Spleen (tissue), 13 donors: Measurements from ENCODE around the gene FSTL3. TPM values are rescaled to one million over a fixed set of nuclear protein-coding genes. Genes with fewer than 3 reads are reported as not detected.
A peak's percentile ranks its signal among the peaks of the same experiment; 100 is the strongest.
"Not testable (repeated sequence)": the region's sequence is repeated elsewhere in the genome, so short reads cannot be mapped to it uniquely, and the experiment has no call there.

Experiments used
- DNase-seq: peaks from one replicate; pipeline ENCODE4 v3.0.0-alpha.2; 2020
- H3K27ac ChIP-seq, 8 donors: fragments of 200-600 bp; sonication (generic) in 7 of 8; 1 replicate in 4 of 8; 2 replicates in 4 of 8; pipeline versions ENCODE4 v1.5.0 to v1.8.0; 2016 to 2021; ENCODE audit warnings: inconsistent platforms in 4 of 8, mild to moderate bottlenecking in 4 of 8, moderate library complexity in 1 of 8
- H3K27me3 ChIP-seq, 7 donors: fragments of 200-600 bp; sonication (generic) in 6 of 7; replicated peaks in 1 of 7; 1 replicate in 4 of 7; 2 replicates in 3 of 7; pipeline versions ENCODE4 v1.5.0 to v1.8.0; 2016 to 2021; ENCODE audit warnings: inconsistent platforms in 3 of 7, mild to moderate bottlenecking in 1 of 7
- H3K36me3 ChIP-seq, 6 donors: fragments of 200-600 bp; sonication (generic) in 5 of 6; 1 replicate in 4 of 6; 2 replicates in 2 of 6; pipeline versions ENCODE4 v1.5.0 to v1.8.0; 2016 to 2021; ENCODE audit warnings: inconsistent platforms in 2 of 6
- H3K4me1 ChIP-seq, 6 donors: fragments of 200-600 bp; sonication (generic) in 5 of 6; 1 replicate in 3 of 6; 2 replicates in 3 of 6; pipeline versions ENCODE4 v1.5.0 to v1.8.0; 2016 to 2021; ENCODE audit warnings: inconsistent platforms in 3 of 6
- H3K4me3 ChIP-seq, 8 donors: fragments of 200-600 bp; sonication (generic) in 7 of 8; 1 replicate in 4 of 8; 2 replicates in 4 of 8; pipeline versions ENCODE4 v1.5.0 to v1.8.0; 2016 to 2021; ENCODE audit warnings: inconsistent platforms in 4 of 8, mild to moderate bottlenecking in 4 of 8, moderate library complexity in 2 of 8
- H3K9me3 ChIP-seq, 8 donors: fragments of 200-600 bp; sonication (generic) in 7 of 8; 1 replicate in 4 of 8; 2 replicates in 4 of 8; pipeline versions ENCODE4 v1.5.0 to v1.8.0; 2016 to 2021; ENCODE audit warnings: inconsistent platforms in 4 of 8
- POLR2A ChIP-seq, 3 donors: fragments of 450-650 bp; IDR thresholded peaks; one replicate each; pipeline ENCODE4 v1.5.1; 2017; ENCODE audit warnings: antibody characterized with exemption in 3 of 3, mild to moderate bottlenecking in 1 of 3
- POLR2AphosphoS5 ChIP-seq, 3 donors: sonication (generic); formaldehyde crosslinking; IDR thresholded peaks; one replicate each; pipeline ENCODE4 v1.5.1; 2017; ENCODE audit warnings: antibody characterized with exemption in 3 of 3
- WGBS, 5 donors: extraction: QIAGEN DNeasy Blood & Tissue Kit in 3 of 5; methylation state at CpG; one replicate each; pipeline versions ENCODE4 v1.1.5 to v1.1.7; 2013 to 2018; 5-methylcytosine and 5-hydroxymethylcytosine counted together
- intact Hi-C: fragments of 100-400 bp; cut with DNase I; formaldehyde crosslinking; loops from one replicate; pipeline ENCODE4 v1.15.0; 2023; ENCODE audit warnings: low total_unique reads
- long read RNA-seq, 2 donors: transcript quantifications; one replicate each; lab custom pipeline, GENCODE V29; 2026
- polyA plus RNA-seq, 3 donors: library from polyadenylated mRNA; stranded (reverse); fragments of 200-250 nt; gene quantifications; one replicate each; pipeline ENCODE4 v1.2.1, GENCODE V29; 2013
- total RNA-seq, 7 donors: library from RNA; depleted of rRNA in 3 of 7; stranded (reverse); fragments of >200 nt in 3 of 7; fragmentation: NEBNext Ultra II Directional in 4 of 7; extraction: Animal tissue kit (Norgen Biotek cat#: 25700) in 4 of 7; gene quantifications; one replicate each; pipeline versions ENCODE4 v1.1.0 to v1.2.1, GENCODE V29; 2016 to 2021
- TF ChIP-seq, protein P1 (sequence below), 11 experiments: fragments of 200-600 bp in 7 of 11; fragments of 450-650 bp in 4 of 11; sonication (generic) in 4 of 11; IDR thresholded peaks in 8 of 11; conservative IDR thresholded peaks in 3 of 11; 1 replicate in 7 of 11; 2 replicates in 4 of 11; pipeline versions ENCODE4 v1.4.0 to v1.8.0; 2016 to 2021; ENCODE audit warnings: antibody characterized with exemption in 11 of 11, inconsistent platforms in 4 of 11, mild to moderate bottlenecking in 1 of 11
- donor health status: healthy with polysubstance abuse.
- donor health status: DM: no; HTN: no; CAD: no; lungs with moderate emphysema.
- donor health status: DM: no; HTN: no; CAD: no.
- donor health status: Bipolar disorder and iron deficiency.
- donor health status: healthy.
- donor health status: DM: no; HTN: no; CAD: no.
- donor health status: DM: yes; HTN: yes; CAD: no.

The FSTL3 gene
- total RNA-seq (10 to 100 TPM; 11.5 to 43.4 (median 16.6) TPM), polyA plus RNA-seq (10 to 100 TPM in 2 of 3 donors, 1 to 10 TPM in 1; 5.6 to 31.2 (median 10.9) TPM)
- long read RNA-seq, donor 1, partial matches to known transcripts, result 0 of 1 reads
- long read RNA-seq, donor 1, other reads (novel, unspliced or antisense), result 0 of 1 reads
- long read RNA-seq, donor 2, partial matches to known transcripts, result 5 of 7 reads
- long read RNA-seq, donor 2, other reads (novel, unspliced or antisense), result 0 of 7 reads

DNA sequence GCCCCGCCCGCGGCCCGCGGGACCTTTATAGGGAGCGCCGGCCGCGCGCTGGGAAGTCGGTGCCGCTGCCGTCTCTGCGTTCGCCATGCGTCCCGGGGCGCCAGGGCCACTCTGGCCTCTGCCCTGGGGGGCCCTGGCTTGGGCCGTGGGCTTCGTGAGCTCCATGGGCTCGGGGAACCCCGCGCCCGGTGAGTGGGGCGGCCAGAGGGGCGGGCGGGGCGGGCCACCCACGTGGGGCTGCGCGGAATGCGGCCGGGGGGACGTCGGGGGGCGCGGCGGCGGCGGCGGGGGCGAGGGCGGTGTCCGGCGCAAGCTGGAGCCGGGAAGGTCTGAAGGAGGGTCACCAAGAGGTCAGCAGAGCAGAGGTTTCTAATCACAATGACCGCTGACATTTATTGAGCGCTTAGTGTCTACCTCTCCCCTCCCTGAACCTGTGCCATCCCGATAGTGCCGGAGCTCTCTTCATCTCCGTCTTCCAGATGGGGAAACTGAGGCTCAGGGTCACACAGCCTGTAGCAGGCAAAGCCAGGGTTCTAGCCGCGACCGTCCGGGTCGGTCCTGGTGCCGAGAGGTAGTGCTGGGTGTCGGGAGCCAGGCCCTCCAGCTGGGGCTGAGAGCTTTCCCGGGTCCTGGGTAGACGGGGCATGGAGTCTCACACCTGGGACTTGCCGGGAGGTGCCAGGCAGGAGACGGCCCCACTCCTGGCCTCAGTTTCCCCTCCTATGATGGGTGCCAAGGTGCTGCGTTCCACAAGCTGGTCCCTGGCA lies at the start of gene FSTL3:
Gene FSTL3, plus strand, starts transcription at position 54 of the 767 bp plus-strand sequence. Its CDS starts 32 bp downstream, at position 86.
- Histone ChIP-seq H3K27me3 (peaks cover 0 to 50% (median 26%) of the 10 kb centered on the region in 7 donors), H3K9me3 (no peaks in the 10 kb centered on the region), H3K4me3 (peak within 1 kb of the TSS in 5 of 8 donors; percentile 6 to 58 (median 33)), H3K27ac (peak within 1 kb of the TSS in 5 of 8 donors; percentile 26 to 69 (median 56)), H3K4me1 (peaks cover 5 to 84% (median 52%) of the 10 kb centered on the region in 6 donors), H3K36me3 (no peaks in the 10 kb centered on the region)
- no peak for DNase-seq
- WGBS, 5 donors, result 10 to 32% (median 14%) methylated on average over 13 to 63 of the region's 63 CpGs
- intact Hi-C loops, result no loop called here
- TF ChIP-seq, protein P1, sequence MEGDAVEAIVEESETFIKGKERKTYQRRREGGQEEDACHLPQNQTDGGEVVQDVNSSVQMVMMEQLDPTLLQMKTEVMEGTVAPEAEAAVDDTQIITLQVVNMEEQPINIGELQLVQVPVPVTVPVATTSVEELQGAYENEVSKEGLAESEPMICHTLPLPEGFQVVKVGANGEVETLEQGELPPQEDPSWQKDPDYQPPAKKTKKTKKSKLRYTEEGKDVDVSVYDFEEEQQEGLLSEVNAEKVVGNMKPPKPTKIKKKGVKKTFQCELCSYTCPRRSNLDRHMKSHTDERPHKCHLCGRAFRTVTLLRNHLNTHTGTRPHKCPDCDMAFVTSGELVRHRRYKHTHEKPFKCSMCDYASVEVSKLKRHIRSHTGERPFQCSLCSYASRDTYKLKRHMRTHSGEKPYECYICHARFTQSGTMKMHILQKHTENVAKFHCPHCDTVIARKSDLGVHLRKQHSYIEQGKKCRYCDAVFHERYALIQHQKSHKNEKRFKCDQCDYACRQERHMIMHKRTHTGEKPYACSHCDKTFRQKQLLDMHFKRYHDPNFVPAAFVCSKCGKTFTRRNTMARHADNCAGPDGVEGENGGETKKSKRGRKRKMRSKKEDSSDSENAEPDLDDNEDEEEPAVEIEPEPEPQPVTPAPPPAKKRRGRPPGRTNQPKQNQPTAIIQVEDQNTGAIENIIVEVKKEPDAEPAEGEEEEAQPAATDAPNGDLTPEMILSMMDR (IDR thresholded peaks at IDR 0.05 in 8 of 11, conservative IDR thresholded peaks at IDR 0.05 in 3 of 11), result no peak
- peak in 2 of 3 donors; percentile 30 for TF ChIP-seq POLR2AphosphoS5 (IDR thresholded peaks at IDR 0.05)

DNA sequence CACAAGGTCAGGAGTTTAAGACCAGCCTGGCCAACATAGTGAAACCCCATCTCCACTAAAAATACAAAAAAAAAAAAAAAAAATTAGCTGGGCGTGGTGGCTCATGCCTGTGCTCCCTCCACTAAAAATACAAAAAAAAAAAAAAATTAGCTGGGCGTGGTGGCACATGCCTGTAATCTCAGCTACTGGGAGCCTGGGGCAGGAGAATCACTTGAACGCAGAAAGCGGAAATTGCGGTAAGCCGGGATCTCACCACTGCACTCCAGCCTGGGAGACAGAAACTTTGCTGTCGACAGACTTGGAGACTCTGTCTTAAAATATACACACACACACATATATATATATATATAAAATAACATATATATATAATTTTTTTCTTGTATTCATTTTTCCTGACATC lies 49.6 kb upstream of the FSTL3 start:
- Histone ChIP-seq H3K4me1 (peaks cover 0 to 26% (median 5%) of the 10 kb centered on the region in 6 donors), H3K36me3 (peaks cover 0 to 97% (median 57%) of the 10 kb centered on the region in 6 donors)
- H3K4me3 ChIP-seq, DNase-seq, H3K27me3 ChIP-seq, H3K27ac ChIP-seq, H3K9me3 ChIP-seq, intact Hi-C loops: not testable (repeated sequence)
- 94 to 97% (median 95%) methylated on average over 7 of the region's 7 CpGs for WGBS, 5 donors

DNA sequence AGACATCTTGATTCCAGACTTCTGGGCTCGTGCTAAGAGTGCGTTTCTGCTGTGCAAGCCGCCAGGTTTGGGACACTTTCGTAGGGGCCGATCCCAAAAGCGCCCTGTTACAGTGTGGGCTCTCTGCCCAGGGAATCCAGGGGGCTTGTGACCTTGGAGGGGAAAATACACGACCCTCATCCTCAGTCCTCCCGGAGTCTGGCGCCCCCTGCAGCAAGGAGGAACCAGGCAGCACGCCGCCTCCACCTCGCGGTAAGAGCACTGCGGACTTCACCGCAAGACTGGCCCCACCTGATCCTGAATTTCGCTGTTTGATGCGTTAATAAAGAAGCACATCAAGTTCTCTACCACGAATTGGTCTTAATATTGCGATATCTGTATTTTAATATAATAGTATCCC lies 48.0 kb upstream of the FSTL3 start:
- 87 to 92% (median 88%) methylated on average over 13 to 19 of the region's 19 CpGs for WGBS, 5 donors
- intact Hi-C loops, result no loop called here
- no peaks in the 10 kb centered on the region for H3K9me3 ChIP-seq
- no peaks in the 10 kb centered on the region for H3K27me3 ChIP-seq
- no peak for TF ChIP-seq POLR2AphosphoS5 (IDR thresholded peaks at IDR 0.05)
- TF ChIP-seq, protein P1 (IDR thresholded peaks at IDR 0.05 in 8 of 11, conservative IDR thresholded peaks at IDR 0.05 in 3 of 11), result peak in 4 of 11 experiments; percentile 14 to 40 (median 21)
- TF ChIP-seq POLR2A (IDR thresholded peaks at IDR 0.05), result no peak
- peaks cover 0 to 81% (median 42%) of the 10 kb centered on the region in 6 donors for H3K36me3 ChIP-seq
- peaks cover 10 to 42% (median 21%) of the 10 kb centered on the region in 6 donors for H3K4me1 ChIP-seq
- DNase-seq, result no peak
- H3K4me3 ChIP-seq, result no peak overlapping the region
- no peak overlapping the region for H3K27ac ChIP-seq

- intact Hi-C loops, H3K9me3 ChIP-seq, H3K4me3 ChIP-seq, H3K27ac ChIP-seq, DNase-seq, H3K27me3 ChIP-seq: not testable (repeated sequence)
- H3K36me3 ChIP-seq, result peaks cover 0 to 68% (median 31%) of the 10 kb centered on the region in 6 donors
- peaks cover 17 to 53% (median 31%) of the 10 kb centered on the region in 6 donors for H3K4me1 ChIP-seq
- WGBS, 5 donors, result 84 to 91% (median 90%) methylated on average over 24 to 25 of the region's 25 CpGs
These were observed 46.7 kb upstream of the FSTL3 start for GRCh38 chr19:629515-629914.
